Caco-2 (cell line): ENCODE data around the gene LIN37. TPM values are rescaled to one million over a fixed set of nuclear protein-coding genes. Genes with fewer than 3 reads are reported as not detected.
A peak's percentile ranks its signal among the peaks of the same experiment; 100 is the strongest.

ENCODE experiments used
- BruUV-seq: library from RNA; stranded (reverse); fragments of 400-500 nt; replicated peaks from 2 replicates; lab custom pipeline; 2021; lab: Mats Ljungman, UMichigan
- CTCF ChIA-PET: fragments of 300-600 bp; sonication (Branson Sonifier 250); formaldehyde crosslinking; loops from one replicate; lab custom pipeline; 2022; ENCODE audit warnings: antibody characterized with exemption; lab: Charles Lee
- POLR2A ChIA-PET: fragments of 300-600 bp; sonication (Branson Sonifier 250); formaldehyde crosslinking; loops from one replicate; lab custom pipeline; 2022; ENCODE audit warnings: antibody characterized with exemption; lab: Charles Lee
- DNase-seq, 2 experiments: peaks; one replicate each; pipeline versions ENCODE4 v3.0.0 to v3.0.0-alpha.2; 2020 to 2022
- H3K27me3 ChIP-seq: replicated peaks from 2 replicates; pipeline ENCODE4 v1.6.0; 2011; ENCODE audit warnings: low read length; ENCODE audit not compliant: control insufficient read depth, insufficient read depth
- H3K36me3 ChIP-seq: 2 replicates; pipeline ENCODE4 v1.5.1; 2011; ENCODE audit warnings: low read length; ENCODE audit not compliant: control insufficient read depth, insufficient read depth
- H3K4me1 ChIP-seq: fragments of 250-450 bp; sonication (Bioruptor Pico); 2 replicates; pipeline ENCODE4 v1.5.1; 2020; ENCODE audit warnings: mild to moderate bottlenecking
- H3K4me3 ChIP-seq: 2 replicates; pipeline ENCODE4 v1.5.1; 2011; ENCODE audit warnings: low read depth, mild to moderate bottlenecking, control low read depth, low read length
- H3K9me3 ChIP-seq: fragments of 250-450 bp; sonication (Bioruptor Pico); 2 replicates; pipeline ENCODE4 v1.5.1; 2020; ENCODE audit warnings: mild to moderate bottlenecking, moderate library complexity
- H3K27ac Mint-ChIP-seq: one replicate; pipeline ENCODE4 v1.8.0; 2022; ENCODE audit warnings: mixed read lengths; ENCODE audit not compliant: unreplicated experiment
- H3K27me3 Mint-ChIP-seq: one replicate; pipeline ENCODE4 v1.8.0; 2022; ENCODE audit warnings: mixed read lengths; ENCODE audit not compliant: insufficient read depth, unreplicated experiment
- H3K36me3 Mint-ChIP-seq: one replicate; pipeline ENCODE4 v1.8.0; 2022; ENCODE audit warnings: mild to moderate bottlenecking, mixed read lengths; ENCODE audit not compliant: insufficient read depth, unreplicated experiment
- H3K4me1 Mint-ChIP-seq: one replicate; pipeline ENCODE4 v1.8.0; 2022; ENCODE audit warnings: low read depth, mixed read lengths; ENCODE audit not compliant: unreplicated experiment
- H3K4me3 Mint-ChIP-seq: one replicate; pipeline ENCODE4 v1.8.0; 2022; ENCODE audit warnings: mild to moderate bottlenecking, moderate library complexity, mixed read lengths; ENCODE audit not compliant: unreplicated experiment
- H3K9me3 Mint-ChIP-seq: one replicate; pipeline ENCODE4 v1.8.0; 2022; ENCODE audit warnings: mixed read lengths; ENCODE audit not compliant: unreplicated experiment
- CTCF ChIP-seq, 2 experiments: fragments of 200-600 bp in 1 of 2; IDR thresholded peaks; 1 replicate in 1 of 2; 2 replicates in 1 of 2; pipeline versions ENCODE4 v1.5.1 to v1.8.0; 2011 to 2022; ENCODE audit warnings: antibody characterized with exemption in 1 of 2, control low read depth in 1 of 2, inconsistent platforms in 1 of 2, low read depth in 1 of 2, low read length in 1 of 2, mild to moderate bottlenecking in 1 of 2, moderate library complexity in 1 of 2; ENCODE audit not compliant: insufficient read depth in 1 of 2, severe bottlenecking in 1 of 2, unreplicated experiment in 1 of 2
- intact Hi-C: fragments of 100-400 bp; cut with micrococcal nuclease; formaldehyde crosslinking; loops from one replicate; pipeline ENCODE4 v1.10.0; 2022; ENCODE audit not compliant: unreplicated experiment
- total RNA-seq: library from RNA; stranded (reverse); gene quantifications from 2 replicates; pipeline ENCODE4 v1.2.3, GENCODE V29; 2022

Gene LIN37
- total RNA-seq, 1 experiment from 2014 or later = 10.2 TPM

GRCh38 chr19:35757231-35757748 is 8.9 kb downstream of the LIN37 start:
- H3K27me3 ChIP-seq = no peaks in the 10 kb centered on the region
- intact Hi-C loops = loop anchor here (2.0 to 5.0 kb wide), 2 partner anchors 110 to 298 kb away; partner anchors contain the start of genes COX6B1, THAP8 and WDR62
- peak overlapping the region; percentile 68 for H3K4me3 ChIP-seq
- no peaks in the 10 kb centered on the region; the same call in 1 of the 2 replicates for H3K36me3 ChIP-seq
- H3K4me3 Mint-ChIP-seq = peak overlapping the region; percentile 88
- peaks cover 35% of the 10 kb centered on the region for H3K36me3 Mint-ChIP-seq
- no peak for TF ChIP-seq CTCF (IDR thresholded peaks at IDR 0.05; ENCODE audit: insufficient read depth in 1 of 2, low read depth in 1 of 2, low read length in 1 of 2, severe bottlenecking in 1 of 2, unreplicated experiment in 1 of 2)
- BruUV-seq = TSS peak; percentile 81
- H3K9me3 Mint-ChIP-seq = no peaks in the 10 kb centered on the region
- H3K9me3 ChIP-seq = no peaks in the 10 kb centered on the region
- H3K4me1 ChIP-seq = peaks cover 6% of the 10 kb centered on the region
- DNase-seq = peak; percentile 50 to 61
- H3K4me1 Mint-ChIP-seq = peaks cover 6% of the 10 kb centered on the region
- ChIA-PET CTCF (interaction anchor here (0.5 kb wide), 1 partner anchor 71 kb away, joined by 4 read pairs; no protein-coding TSS in a partner anchor), POLR2A (interaction anchor here (0.7 to 1.0 kb wide), 3 partner anchors 9 to 49 kb away, joined by 3 to 14 read pairs (median 12); partner anchors contain the start of genes LIN37, PSENEN and U2AF1L4)
- H3K27ac Mint-ChIP-seq = peak overlapping the region; percentile 92
- no peaks in the 10 kb centered on the region for H3K27me3 Mint-ChIP-seq

- TSS peak; percentile 70 for BruUV-seq
- H3K4me1 Mint-ChIP-seq = peaks cover 6% of the 10 kb centered on the region
- intact Hi-C loops = loop anchor here (1.0 to 5.0 kb wide), 4 partner anchors 10 to 297 kb away; partner anchors contain the start of genes ARHGAP33, COX6B1, LIN37 and THAP8
- H3K4me3 Mint-ChIP-seq = peak within 1 kb of the TSS; percentile 88
- H3K36me3 Mint-ChIP-seq = peaks cover 36% of the 10 kb centered on the region
- Histone ChIP-seq H3K9me3 (no peaks in the 10 kb centered on the region), H3K4me3 (peak within 1 kb of the TSS; percentile 68), H3K36me3 (no peaks in the 10 kb centered on the region; the same call in 1 of the 2 replicates), H3K4me1 (peaks cover 6% of the 10 kb centered on the region), H3K27me3 (no peaks in the 10 kb centered on the region)
- H3K27ac Mint-ChIP-seq = peak within 1 kb of the TSS; percentile 92
- DNase-seq = peak; percentile 99 to 100
- no peaks in the 10 kb centered on the region for H3K27me3 Mint-ChIP-seq
- no peaks in the 10 kb centered on the region for H3K9me3 Mint-ChIP-seq
- no peak for TF ChIP-seq CTCF (IDR thresholded peaks at IDR 0.05; ENCODE audit: insufficient read depth in 1 of 2, low read depth in 1 of 2, low read length in 1 of 2, severe bottlenecking in 1 of 2, unreplicated experiment in 1 of 2)
- CTCF ChIA-PET = interaction anchor here (0.5 kb wide), 1 partner anchor 71 kb away, joined by 4 read pairs; no protein-coding TSS in a partner anchor
- POLR2A ChIA-PET = interaction anchor here (0.7 to 1.0 kb wide), 3 partner anchors 10 to 49 kb away, joined by 3 to 14 read pairs (median 12); partner anchors contain the start of genes LIN37, PSENEN and U2AF1L4
Measured at GRCh38 chr19:35757749-35758608, 9.6 kb downstream of the LIN37 start, which contains the start of gene PROSER3. PROSER3 (plus strand) TSS chr19:35758176; CDS start chr19:35758216, 40 bp downstream.

- ChIA-PET CTCF (no interaction called here), POLR2A (no interaction called here)
- H3K9me3 Mint-ChIP-seq = no peaks in the 10 kb centered on the region
- H3K4me1 ChIP-seq = peaks cover 6% of the 10 kb centered on the region
- H3K27ac Mint-ChIP-seq = no peak overlapping the region
- no peaks in the 10 kb centered on the region; the same call in 1 of the 2 replicates for H3K36me3 ChIP-seq
- H3K4me3 ChIP-seq = no peak overlapping the region
- H3K4me1 Mint-ChIP-seq = peaks cover 6% of the 10 kb centered on the region
- no peaks in the 10 kb centered on the region for H3K27me3 ChIP-seq
- peak overlapping the region; percentile 88 for H3K4me3 Mint-ChIP-seq
- no TSS peak for BruUV-seq
- intact Hi-C loops = loop anchor here (2.0 to 5.0 kb wide), 2 partner anchors 15 to 112 kb away; partner anchors contain the start of genes ARHGAP33 and COX6B1
- no peaks in the 10 kb centered on the region for H3K9me3 ChIP-seq
- no peak for DNase-seq
- no peaks in the 10 kb centered on the region for H3K27me3 Mint-ChIP-seq
- TF ChIP-seq CTCF (IDR thresholded peaks at IDR 0.05; ENCODE audit: insufficient read depth in 1 of 2, low read depth in 1 of 2, low read length in 1 of 2, severe bottlenecking in 1 of 2, unreplicated experiment in 1 of 2) = no peak
- H3K36me3 Mint-ChIP-seq = peaks cover 36% of the 10 kb centered on the region
Measured at GRCh38 chr19:35759697-35760096, 11.3 kb downstream of the LIN37 start.
